ENCODE data around the gene CFAP77. TPM values are rescaled to one million over a fixed set of nuclear protein-coding genes. Genes with fewer than 3 reads are reported as not detected.

CFAP77 gene
- total and polyA plus RNA-seq, 2 of the 8 experiments (the other 6 are each of a cell fraction or from before 2014, with no cell fraction given), result 0.63 to 0.97 TPM

- Histone ChIP-seq H3K27me3 (replicated peaks in 1 of 4; ENCODE audit: control insufficient read depth in 3 of 4, extremely low read depth in 1 of 4, insufficient read depth in 3 of 4, low read length in 3 of 4) (no peaks in the 10 kb centered on the region), H2BK20ac (ENCODE audit: low read length) (no peak overlapping the region), H2AFZ (ENCODE audit: low read length) (no peak overlapping the region), H2BK12ac (ENCODE audit: low read depth, low read length) (no peak overlapping the region), H3K9ac (replicated peaks in 1 of 4; ENCODE audit: extremely low read depth in 1 of 4, low read depth in 3 of 4, low read length in 3 of 4) (no peak overlapping the region), H4K5ac (ENCODE audit: insufficient read length, low read depth, low read length) (no peak overlapping the region), H3K56ac (replicated peaks; ENCODE audit: insufficient read length, low read depth, low read length) (no peak overlapping the region), H3K79me2 (ENCODE audit: control insufficient read depth in 1 of 2, insufficient read depth in 2 of 2, low read length in 2 of 2) (no peaks in the 10 kb centered on the region), H3K4me1 (replicated peaks in 1 of 4; ENCODE audit: control insufficient read depth in 3 of 4, insufficient read depth in 4 of 4, low read length in 3 of 4) (peaks cover 0 to 3% (median 0%) of the 10 kb centered on the region in 4 experiments; a peak in 1 of 7 replicates), H3K4me3 (ENCODE audit: extremely low read depth in 1 of 4, insufficient read depth in 2 of 4, low read depth in 3 of 4, low read length in 4 of 4) (no peak overlapping the region), H3K9me3 (ENCODE audit: insufficient read depth in 2 of 2, low read depth in 1 of 2, low read length in 1 of 2) (peaks cover 0 to 2% of the 10 kb centered on the region in 2 experiments; a peak in 1 of 4 replicates), H2AK5ac (ENCODE audit: low read depth, low read length) (no peak overlapping the region), H4K8ac (ENCODE audit: extremely low read depth, insufficient read depth, low read length) (no peak overlapping the region), H3K14ac (ENCODE audit: insufficient read length) (no peak overlapping the region), H2BK5ac (ENCODE audit: low read depth, low read length) (no peak overlapping the region), H3K27ac (ENCODE audit: low read depth, low read length) (no peak overlapping the region), H4K20me1 (replicated peaks in 1 of 2; ENCODE audit: control insufficient read depth in 1 of 2, insufficient read depth in 2 of 2, low read length in 2 of 2) (no peaks in the 10 kb centered on the region), H3K18ac (ENCODE audit: extremely low read depth, low read length) (no peak overlapping the region), H3K23ac (ENCODE audit: insufficient read length) (no peak overlapping the region), H3K79me1 (ENCODE audit: low read depth, low read length) (no peaks in the 10 kb centered on the region), H4K91ac (replicated peaks; ENCODE audit: insufficient read length, low read length) (no peak overlapping the region), H3K4me2 (ENCODE audit: insufficient read depth in 1 of 2, low read depth in 2 of 2, low read length in 2 of 2) (no peak overlapping the region), H2BK15ac (ENCODE audit: low read length) (no peak overlapping the region), H2BK120ac (replicated peaks; ENCODE audit: low read depth, low read length) (no peak overlapping the region), H3K23me2 (ENCODE audit: low read depth, low read length) (no peaks in the 10 kb centered on the region), H3K4ac (replicated peaks; ENCODE audit: insufficient read length, low read depth, low read length) (no peak overlapping the region), H3K36me3 (ENCODE audit: control insufficient read depth in 2 of 4, insufficient read depth in 4 of 4, low read length in 3 of 4) (no peaks in the 10 kb centered on the region)
- CTCF ChIA-PET (ENCODE audit: partially characterized antibody), result interaction anchor here (0.6 to 2.8 kb wide), 4 partner anchors 9 to 54 kb away, joined by 3 to 13 read pairs (median 8); no protein-coding TSS in a partner anchor
- WGBS, 2 experiments (ENCODE audit: extremely low coverage in 1 of 2, insufficient coverage in 1 of 2, insufficient read length in 1 of 2, insufficient replicate concordance in 2 of 2, low coverage in 1 of 2, low lambda C conversion rate in 2 of 2, missing lambda C conversion rate in 1 of 2), result 81% methylated on average over 4 of the region's 4 CpGs; no CpG with 5 or more reads in 1 of the 2 experiments
- FAIRE-seq, result no peak
- no peak for DNase-seq (ENCODE audit: low read depth in 1 of 2, low spot score in 2 of 2)
- no peak for TF ChIP-seq FOSL1 (IDR thresholded peaks at IDR 0.05; ENCODE audit: insufficient read depth, low read depth, low read length)
- TF ChIP-seq KDM1A (IDR thresholded peaks at IDR 0.05; ENCODE audit: borderline replicate concordance, low read length), result no peak
- TF ChIP-seq CREB1 (IDR thresholded peaks at IDR 0.05), result no peak
- no peak for TF ChIP-seq CTCF (IDR thresholded peaks at IDR 0.05; ENCODE audit: control extremely low read depth in 1 of 3, insufficient read depth in 1 of 3, low read depth in 1 of 3, low read length in 3 of 3)
- no peak for TF ChIP-seq CBX8 (IDR thresholded peaks at IDR 0.05; ENCODE audit: borderline replicate concordance, low read depth, low read length)
- TF ChIP-seq TCF12 (IDR thresholded peaks at IDR 0.05; ENCODE audit: low read depth, low read length), result no peak
- no peak for TF ChIP-seq ASH2L (IDR thresholded peaks at IDR 0.05; ENCODE audit: low read length)
- no peak for TF ChIP-seq EGR1 (IDR thresholded peaks at IDR 0.05; ENCODE audit: borderline replicate concordance, low read depth, low read length)
- no peak for TF ChIP-seq EZH2 (IDR thresholded peaks at IDR 0.05; ENCODE audit: low read depth, low read length, severe bottlenecking)
- POLR2A ChIA-PET (ENCODE audit: partially characterized antibody), result no interaction called here
These were observed 152.2 kb downstream of the CFAP77 start for GRCh38 chr9:132562306-132562573.

All from H1 (cell line).